Endodermal cell (in vitro differentiated cells): ENCODE measurements around the gene XIAP. TPM values are rescaled to one million over a fixed set of nuclear protein-coding genes. Genes with fewer than 3 reads are reported as not detected.
"Not testable (repeated sequence)": the region's sequence is repeated elsewhere in the genome, so short reads cannot be mapped to it uniquely, and the experiment has no call there.

Experiments
- DNase-seq: peaks from one replicate; pipeline ENCODE4 v3.0.0-alpha.2; 2017
- H3K27ac ChIP-seq: 2 replicates; pipeline ENCODE4 v1.5.1; 2013; ENCODE audit warnings: mild to moderate bottlenecking, low read depth, low read length, moderate library complexity
- H3K27me3 ChIP-seq: 2 replicates; pipeline ENCODE4 v1.6.1; 2013; ENCODE audit warnings: mild to moderate bottlenecking, low read length, moderate library complexity; ENCODE audit not compliant: insufficient read depth, control insufficient read depth, poor library complexity, severe bottlenecking
- H3K36me3 ChIP-seq: 2 replicates; pipeline ENCODE4 v1.7.0; 2013; ENCODE audit warnings: mild to moderate bottlenecking, low read length, moderate library complexity; ENCODE audit not compliant: control insufficient read depth, insufficient read depth
- H3K4me1 ChIP-seq: one replicate; pipeline ENCODE4 v1.7.0; 2013; ENCODE audit warnings: low read length; ENCODE audit not compliant: control insufficient read depth, insufficient read depth
- H3K4me3 ChIP-seq: 2 replicates; pipeline ENCODE4 v1.5.1; 2013; ENCODE audit warnings: mild to moderate bottlenecking, low read length, moderate library complexity
- H3K9ac ChIP-seq: 2 replicates; pipeline ENCODE4 v1.6.1; 2013; ENCODE audit warnings: mild to moderate bottlenecking, low read length, moderate library complexity; ENCODE audit not compliant: poor library complexity, severe bottlenecking; ENCODE audit errors: extremely low read depth
- H3K9me3 ChIP-seq: 2 replicates; pipeline ENCODE4 v1.6.1; 2013; ENCODE audit warnings: mild to moderate bottlenecking, low read length, moderate library complexity; ENCODE audit not compliant: control insufficient read depth
- H3K27ac Mint-ChIP-seq: 2 replicates; pipeline ENCODE4 v1.8.0; 2020; ENCODE audit warnings: mixed read lengths
- H3K27me3 Mint-ChIP-seq: 2 replicates; pipeline ENCODE4 v1.8.0; 2021; ENCODE audit warnings: mild to moderate bottlenecking, mixed read lengths; ENCODE audit not compliant: insufficient read depth
- H3K36me3 Mint-ChIP-seq: 2 replicates; pipeline ENCODE4 v1.8.0; 2020; ENCODE audit warnings: low read depth, mixed read lengths
- H3K4me1 Mint-ChIP-seq: 2 replicates; pipeline ENCODE4 v1.8.0; 2020; ENCODE audit warnings: mixed read lengths
- H3K4me3 Mint-ChIP-seq: 2 replicates; pipeline ENCODE4 v1.8.0; 2020; ENCODE audit warnings: mild to moderate bottlenecking, moderate library complexity, mixed read lengths
- H3K9me3 Mint-ChIP-seq: 2 replicates; pipeline ENCODE4 v1.8.0; 2020; ENCODE audit warnings: mild to moderate bottlenecking, mixed read lengths
- WGBS, 2 experiments: methylation state at CpG; one replicate each; pipeline versions ENCODE4 v1.1.5 to v1.1.7; 2013; ENCODE audit warnings: missing lambda C conversion rate in 2 of 2, mixed read lengths in 1 of 2; ENCODE audit not compliant: insufficient coverage in 1 of 2, insufficient read length in 1 of 2; 5-methylcytosine and 5-hydroxymethylcytosine counted together
- long read RNA-seq, 4 experiments: library from polyadenylated mRNA in 2 of 4; library from RNA in 1 of 4; library from capped mRNA in 1 of 4; stranded (forward) in 3 of 4; unstranded in 1 of 4; transcript quantifications; one replicate each; pipeline ENCODE4 v2.0.0, GENCODE V29; 2020 to 2021; ENCODE audit warnings: inconsistent platforms in 1 of 4
- polyA plus RNA-seq, 2 experiments: library from polyadenylated mRNA; stranded (reverse); fragments of 50-300 nt; gene quantifications; one replicate each; pipeline ENCODE4 v1.2.3, GENCODE V29; 2013
- total RNA-seq, 2 donors: library from RNA; stranded (reverse); fragmentation: NEBNext Ultra II Directional in 1 of 2; extraction: Animal tissue kit (Norgen Biotek cat#: 25700) in 1 of 2; gene quantifications; 2 replicates in 1 of 2; 3 replicates in 1 of 2; pipeline ENCODE4 v1.2.1, GENCODE V29; 2021
- TF ChIP-seq, protein P1 (sequence below): fragments of 200-600 bp; sonication (generic); conservative IDR thresholded peaks from 2 replicates; pipeline ENCODE4 v1.5.0; 2021; ENCODE audit warnings: antibody characterized with exemption, mild to moderate bottlenecking

XIAP gene
- total RNA-seq = 10 to 100 TPM; 59.1 to 59.8 TPM
- polyA plus RNA-seq (2013, experiment 1 of 2) = 21.5 TPM
- 18.1 TPM for polyA plus RNA-seq (2013, experiment 2 of 2)
- long read RNA-seq, experiment 1, partial matches to known transcripts = 0 of 7 reads
- long read RNA-seq, experiment 1, other reads (novel, unspliced or antisense) = 7 of 7 reads
- long read RNA-seq, experiment 2, full-length matches to known transcripts = 4 of 7 reads
- long read RNA-seq, experiment 2, partial matches to known transcripts = 0 of 7 reads
- long read RNA-seq, experiment 2, other reads (novel, unspliced or antisense) = 3 of 7 reads
- long read RNA-seq, experiment 3, full-length matches to known transcripts = 6 of 6 reads
- long read RNA-seq, experiment 3, partial matches to known transcripts = 0 of 6 reads
- long read RNA-seq, experiment 3, other reads (novel, unspliced or antisense) = 0 of 6 reads
- long read RNA-seq, experiment 4, full-length matches to known transcripts = 6 of 7 reads
- long read RNA-seq, experiment 4, partial matches to known transcripts = 1 of 7 reads
- long read RNA-seq, experiment 4, other reads (novel, unspliced or antisense) = 0 of 7 reads

DNA sequence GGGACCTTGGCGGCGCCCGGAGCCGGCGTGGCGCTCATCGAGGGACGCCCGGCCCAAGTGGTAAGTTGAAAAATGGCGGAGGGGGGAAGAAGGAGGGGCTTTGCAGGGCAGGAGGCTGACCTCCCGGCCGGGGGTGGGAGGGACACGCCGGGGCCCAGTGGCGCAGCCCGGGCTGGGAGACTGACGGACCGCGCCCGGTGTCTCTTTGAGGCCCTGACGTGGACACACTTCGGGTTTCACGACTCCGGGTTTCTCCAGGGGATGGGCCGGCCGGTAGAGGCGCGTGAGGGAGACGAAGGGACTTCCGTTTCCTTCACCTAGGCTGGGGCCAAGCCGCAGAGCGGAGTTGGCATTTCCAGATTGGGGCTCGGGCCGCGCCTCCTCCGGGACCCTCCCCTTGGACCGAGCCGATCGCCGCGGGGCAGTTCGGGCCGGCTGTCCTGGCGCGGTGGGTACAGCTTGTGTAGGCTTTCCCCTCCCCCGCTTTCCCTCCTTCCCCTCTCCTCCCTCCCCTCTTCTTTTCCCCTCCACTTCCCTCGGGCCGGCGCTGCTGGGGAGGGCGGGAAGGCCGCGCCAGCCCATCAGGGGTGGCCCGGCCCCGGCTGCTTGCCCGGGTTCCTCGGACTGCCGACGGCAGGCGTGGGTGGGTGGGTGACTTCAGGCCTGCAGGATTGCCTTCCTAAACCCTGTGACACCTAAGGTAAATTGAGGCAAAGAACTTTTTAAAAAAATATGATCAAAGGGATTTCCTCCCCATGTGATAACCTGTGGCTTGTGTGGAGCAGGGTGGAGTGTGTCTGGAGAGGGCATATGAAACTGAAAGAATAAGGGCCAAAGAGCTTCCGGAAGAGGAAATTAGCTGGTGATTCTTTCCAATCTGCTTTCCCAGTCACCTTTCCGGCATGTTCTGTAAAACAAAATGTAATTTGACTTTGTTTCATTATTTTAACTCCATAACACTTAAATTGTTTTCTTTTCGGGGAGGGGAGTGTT, at the start of gene XIAP:
Gene XIAP (plus strand): TSS at position 208 of the 993 bp plus-strand sequence. CDS start 25,610 bp downstream, outside the sequence.
- Mint-ChIP-seq H3K4me3 (peak within 1 kb of the TSS; percentile 81), H3K9me3 (peaks cover 68% of the 10 kb centered on the region), H3K36me3 (peaks cover 6% of the 10 kb centered on the region), H3K4me1 (peaks cover 9% of the 10 kb centered on the region), H3K27me3 (no peaks in the 10 kb centered on the region), H3K27ac (peak within 1 kb of the TSS; percentile 93)
- no peaks in the 10 kb centered on the region for H3K27me3 ChIP-seq
- H3K4me3 ChIP-seq = peak within 1 kb of the TSS; percentile 95
- peak within 1 kb of the TSS; percentile 84 for H3K9ac ChIP-seq
- no peaks in the 10 kb centered on the region for H3K4me1 ChIP-seq
- TF ChIP-seq, protein P1, sequence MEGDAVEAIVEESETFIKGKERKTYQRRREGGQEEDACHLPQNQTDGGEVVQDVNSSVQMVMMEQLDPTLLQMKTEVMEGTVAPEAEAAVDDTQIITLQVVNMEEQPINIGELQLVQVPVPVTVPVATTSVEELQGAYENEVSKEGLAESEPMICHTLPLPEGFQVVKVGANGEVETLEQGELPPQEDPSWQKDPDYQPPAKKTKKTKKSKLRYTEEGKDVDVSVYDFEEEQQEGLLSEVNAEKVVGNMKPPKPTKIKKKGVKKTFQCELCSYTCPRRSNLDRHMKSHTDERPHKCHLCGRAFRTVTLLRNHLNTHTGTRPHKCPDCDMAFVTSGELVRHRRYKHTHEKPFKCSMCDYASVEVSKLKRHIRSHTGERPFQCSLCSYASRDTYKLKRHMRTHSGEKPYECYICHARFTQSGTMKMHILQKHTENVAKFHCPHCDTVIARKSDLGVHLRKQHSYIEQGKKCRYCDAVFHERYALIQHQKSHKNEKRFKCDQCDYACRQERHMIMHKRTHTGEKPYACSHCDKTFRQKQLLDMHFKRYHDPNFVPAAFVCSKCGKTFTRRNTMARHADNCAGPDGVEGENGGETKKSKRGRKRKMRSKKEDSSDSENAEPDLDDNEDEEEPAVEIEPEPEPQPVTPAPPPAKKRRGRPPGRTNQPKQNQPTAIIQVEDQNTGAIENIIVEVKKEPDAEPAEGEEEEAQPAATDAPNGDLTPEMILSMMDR = peak; percentile 32
- H3K36me3 ChIP-seq = peaks cover 15% of the 10 kb centered on the region
- 0% methylated on average over 9 to 50 of the region's 62 CpGs for WGBS, 2 experiments
- peak; percentile 91 for DNase-seq
- peaks cover 17% of the 10 kb centered on the region for H3K9me3 ChIP-seq
- peak within 1 kb of the TSS; percentile 88 for H3K27ac ChIP-seq

DNA sequence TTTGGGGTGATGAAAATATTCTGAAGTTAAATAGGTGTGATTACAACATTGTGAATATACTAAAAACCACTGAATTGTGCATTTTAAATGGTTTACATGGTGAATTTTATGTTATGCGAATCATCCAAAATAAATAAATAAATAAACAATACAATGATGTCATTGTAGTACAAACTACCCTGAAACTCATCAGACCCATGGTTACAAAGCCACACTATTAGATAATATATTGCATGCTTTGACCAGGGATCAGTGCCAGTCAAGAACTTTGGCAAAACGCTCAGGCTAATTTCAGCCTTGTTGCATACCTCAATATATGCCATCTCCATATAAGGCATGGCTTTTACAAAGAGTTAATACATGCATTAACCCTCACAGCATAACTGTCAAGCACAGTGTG, 45.5 kb upstream of the XIAP start:
- Histone ChIP-seq H3K27ac (no peak overlapping the region), H3K9me3 (no peaks in the 10 kb centered on the region), H3K9ac (no peak overlapping the region), H3K4me1 (no peaks in the 10 kb centered on the region), H3K4me3 (no peak overlapping the region), H3K27me3 (no peaks in the 10 kb centered on the region), H3K36me3 (no peaks in the 10 kb centered on the region)
- no peak overlapping the region for H3K4me3 Mint-ChIP-seq
- H3K27me3 Mint-ChIP-seq = peaks cover 2% of the 10 kb centered on the region
- peaks cover 43% of the 10 kb centered on the region for H3K9me3 Mint-ChIP-seq
- 94% methylated on average over 1 of the region's 2 CpGs; no CpG with 5 or more reads in 1 of the 2 experiments for WGBS, 2 experiments
- no peaks in the 10 kb centered on the region for H3K36me3 Mint-ChIP-seq
- H3K4me1 Mint-ChIP-seq = no peaks in the 10 kb centered on the region
- no peak overlapping the region for H3K27ac Mint-ChIP-seq
- no peak for DNase-seq
- TF ChIP-seq, protein P1 = no peak

DNA sequence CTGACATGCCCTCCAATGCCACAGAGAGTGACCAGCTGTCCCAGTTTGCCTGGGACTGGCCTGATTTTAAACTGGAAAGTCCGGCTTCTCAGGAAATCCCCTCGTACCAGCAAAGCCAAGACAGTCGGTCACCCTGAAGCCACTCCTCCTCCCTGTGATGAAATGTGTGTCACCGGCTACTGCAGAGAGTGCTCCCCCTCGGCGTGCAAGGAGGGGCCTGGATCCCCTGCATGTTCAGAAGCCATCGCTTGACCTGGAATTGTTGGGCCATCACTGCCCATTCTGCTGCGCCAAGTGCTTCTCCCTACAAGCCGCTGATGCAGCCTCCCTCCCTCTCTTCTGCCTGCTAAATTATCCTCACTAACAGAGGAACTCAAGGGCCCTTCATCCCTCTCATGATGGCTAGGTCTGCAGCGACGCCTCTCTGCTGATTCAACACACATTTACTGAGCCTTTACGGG, 44.9 kb upstream of the XIAP start:
- H3K9ac ChIP-seq, H3K4me3 ChIP-seq: not testable (repeated sequence)
- 81% methylated on average over 9 of the region's 12 CpGs; no CpG with 5 or more reads in 1 of the 2 experiments for WGBS, 2 experiments

More for the DNA sequence above, 44.9 kb upstream of the XIAP start:
- peaks cover 44% of the 10 kb centered on the region for H3K9me3 Mint-ChIP-seq
- not testable (repeated sequence) for H3K4me1 ChIP-seq, DNase-seq, H3K4me1 Mint-ChIP-seq, H3K36me3 ChIP-seq, H3K9me3 ChIP-seq, H3K4me3 Mint-ChIP-seq, H3K27me3 Mint-ChIP-seq, H3K27ac Mint-ChIP-seq, H3K27me3 ChIP-seq, H3K36me3 Mint-ChIP-seq, H3K27ac ChIP-seq
